HG02610 (cell line): Measurements from ENCODE around the gene KAT2B.
A peak's percentile ranks its signal among the peaks of the same experiment; 100 is the strongest.

Experiments
- ATAC-seq: cut with Tn5 transposase; IDR thresholded peaks from one replicate; pipeline ENCODE4 v1.9.1; 2021; ENCODE audit warnings: mild to moderate bottlenecking, moderate library complexity; ENCODE audit not compliant: unreplicated experiment

The KAT2B gene

GRCh38 chr3:20064796-20065564, 24.7 kb downstream of the KAT2B start:
- no peak for ATAC-seq

- ATAC-seq, result no peak
These were observed 25.8 kb downstream of the KAT2B start for GRCh38 chr3:20066079-20066478.

- ATAC-seq, result no peak
These were observed 26.8 kb downstream of the KAT2B start for GRCh38 chr3:20066850-20067617.

- no peak for ATAC-seq
These were observed 28.4 kb downstream of the KAT2B start for GRCh38 chr3:20068512-20069177.

- ATAC-seq, result no peak
These were observed 28.9 kb downstream of the KAT2B start for GRCh38 chr3:20069178-20069532.

GRCh38 chr3:20071175-20071574, 30.9 kb downstream of the KAT2B start:
- ATAC-seq, result no peak

GRCh38 chr3:20072422-20072821, 32.2 kb downstream of the KAT2B start:
- ATAC-seq, result no peak

- ATAC-seq, result no peak
These were observed 32.8 kb downstream of the KAT2B start for GRCh38 chr3:20073068-20073467.

GRCh38 chr3:20073683-20074082, 33.4 kb downstream of the KAT2B start:
- ATAC-seq, result no peak

- ATAC-seq, result no peak
These were observed 34.2 kb downstream of the KAT2B start for GRCh38 chr3:20074226-20075063.

- ATAC-seq, result no peak
These were observed 35.0 kb downstream of the KAT2B start for GRCh38 chr3:20075197-20075596.

- no peak for ATAC-seq
These were observed 36.2 kb downstream of the KAT2B start for GRCh38 chr3:20076296-20076997.

GRCh38 chr3:20077068-20077467, 36.8 kb downstream of the KAT2B start:
- ATAC-seq, result no peak

GRCh38 chr3:20078194-20078714, 38.0 kb downstream of the KAT2B start:
- ATAC-seq, result no peak

GRCh38 chr3:20079621-20080020, 39.4 kb downstream of the KAT2B start:
- no peak for ATAC-seq

- peak; percentile 92 for ATAC-seq
These were observed 40.8 kb downstream of the KAT2B start for GRCh38 chr3:20080956-20081554.

- ATAC-seq, result no peak
These were observed 43.0 kb downstream of the KAT2B start for GRCh38 chr3:20083253-20083652.

- ATAC-seq, result no peak
These were observed 43.7 kb downstream of the KAT2B start for GRCh38 chr3:20083953-20084352.

- no peak for ATAC-seq
These were observed 51.2 kb downstream of the KAT2B start for GRCh38 chr3:20091331-20092047.
